Effector memory CD4-positive, alpha-beta T cell (primary cell): Measurements from ENCODE around the gene KCNK4.
"Not testable (repeated sequence)": the region's sequence is repeated elsewhere in the genome, so short reads cannot be mapped to it uniquely, and the experiment has no call there.

ENCODE experiments used
- DNase-seq, 3 donors: peaks; one replicate each; pipeline ENCODE4 v3.0.0-alpha.2; 2020
- H3K27ac ChIP-seq: 2 replicates; pipeline ENCODE4 v1.7.0; 2013; ENCODE audit warnings: mild to moderate bottlenecking, low read length, moderate library complexity; ENCODE audit not compliant: insufficient read depth, poor library complexity, severe bottlenecking
- H3K27me3 ChIP-seq: replicated peaks from 2 replicates; pipeline ENCODE4 v1.7.0; 2013; ENCODE audit warnings: mild to moderate bottlenecking, low read length; ENCODE audit not compliant: insufficient read depth, control insufficient read depth, poor library complexity, severe bottlenecking
- H3K36me3 ChIP-seq: 2 replicates; pipeline ENCODE4 v1.7.0; 2013; ENCODE audit warnings: mild to moderate bottlenecking, low read length, moderate library complexity; ENCODE audit not compliant: control insufficient read depth, insufficient read depth
- H3K4me1 ChIP-seq: 2 replicates; pipeline ENCODE4 v1.7.0; 2013; ENCODE audit warnings: low read length, mild to moderate bottlenecking; ENCODE audit not compliant: control insufficient read depth, insufficient read depth, poor library complexity, severe bottlenecking
- H3K4me3 ChIP-seq: 2 replicates; pipeline ENCODE4 v1.7.0; 2013; ENCODE audit warnings: low read length, low read depth, mild to moderate bottlenecking; ENCODE audit not compliant: insufficient read depth, poor library complexity, severe bottlenecking
- H3K9me3 ChIP-seq: 2 replicates; pipeline ENCODE4 v1.7.0; 2013; ENCODE audit warnings: mild to moderate bottlenecking, low read length, moderate library complexity; ENCODE audit not compliant: control insufficient read depth

Gene KCNK4

GRCh38 chr11:64307795-64308194, 16.7 kb downstream of the KCNK4 start:
- H3K36me3 ChIP-seq, DNase-seq, H3K4me3 ChIP-seq, H3K27ac ChIP-seq, H3K9me3 ChIP-seq, H3K27me3 ChIP-seq: not testable (repeated sequence)
- H3K4me1 ChIP-seq, result peaks cover 19% of the 10 kb centered on the region

- H3K4me3 ChIP-seq, result no peak overlapping the region
- DNase-seq, result no peak
- H3K9me3 ChIP-seq, result no peaks in the 10 kb centered on the region
- H3K36me3 ChIP-seq, result peaks cover 13% of the 10 kb centered on the region
- peaks cover 7% of the 10 kb centered on the region for H3K4me1 ChIP-seq
- no peak overlapping the region for H3K27ac ChIP-seq
- no peaks in the 10 kb centered on the region for H3K27me3 ChIP-seq
Measured at GRCh38 chr11:64312947-64313346, 21.8 kb downstream of the KCNK4 start.

GRCh38 chr11:64313491-64314145, 22.5 kb downstream of the KCNK4 start:
- H3K27me3 ChIP-seq, result no peaks in the 10 kb centered on the region
- no peak overlapping the region for H3K4me3 ChIP-seq
- peaks cover 7% of the 10 kb centered on the region for H3K4me1 ChIP-seq
- DNase-seq, result no peak
- H3K9me3 ChIP-seq, result no peaks in the 10 kb centered on the region
- H3K36me3 ChIP-seq, result peaks cover 13% of the 10 kb centered on the region
- H3K27ac ChIP-seq, result no peak overlapping the region

- Histone ChIP-seq H3K4me1 (peaks cover 12% of the 10 kb centered on the region), H3K27ac (no peak overlapping the region), H3K36me3 (peaks cover 13% of the 10 kb centered on the region), H3K9me3 (no peaks in the 10 kb centered on the region), H3K4me3 (no peak overlapping the region), H3K27me3 (no peaks in the 10 kb centered on the region)
- DNase-seq, result no peak
Measured at GRCh38 chr11:64314146-64314804, 23.2 kb downstream of the KCNK4 start.

GRCh38 chr11:64314805-64315561, 23.9 kb downstream of the KCNK4 start:
- H3K27ac ChIP-seq, result no peak overlapping the region
- no peak overlapping the region for H3K4me3 ChIP-seq
- peaks cover 14% of the 10 kb centered on the region for H3K4me1 ChIP-seq
- H3K36me3 ChIP-seq, result peaks cover 13% of the 10 kb centered on the region
- H3K9me3 ChIP-seq, result no peaks in the 10 kb centered on the region
- no peak for DNase-seq
- no peaks in the 10 kb centered on the region for H3K27me3 ChIP-seq

- Histone ChIP-seq H3K4me1 (peaks cover 14% of the 10 kb centered on the region), H3K36me3 (peaks cover 13% of the 10 kb centered on the region), H3K27ac (peak overlapping the region; percentile 94)
- not testable (repeated sequence) for H3K27me3 ChIP-seq, DNase-seq, H3K9me3 ChIP-seq, H3K4me3 ChIP-seq
Measured at GRCh38 chr11:64315667-64316526, 24.8 kb downstream of the KCNK4 start.

- Histone ChIP-seq H3K4me3 (peak overlapping the region; percentile 79), H3K9me3 (no peaks in the 10 kb centered on the region), H3K36me3 (peaks cover 13% of the 10 kb centered on the region), H3K27me3 (no peaks in the 10 kb centered on the region), H3K4me1 (peaks cover 14% of the 10 kb centered on the region), H3K27ac (peak overlapping the region; percentile 94)
- peak; percentile 17 to 43 (median 39) for DNase-seq
Measured at GRCh38 chr11:64316672-64317324, 25.7 kb downstream of the KCNK4 start.

- peak within 1 kb of the TSS; percentile 79 for H3K4me3 ChIP-seq
- H3K4me1 ChIP-seq, result peaks cover 14% of the 10 kb centered on the region
- no peaks in the 10 kb centered on the region for H3K9me3 ChIP-seq
- H3K27ac ChIP-seq, result peak within 1 kb of the TSS; percentile 94
- no peaks in the 10 kb centered on the region for H3K27me3 ChIP-seq
- H3K36me3 ChIP-seq, result peaks cover 13% of the 10 kb centered on the region
- DNase-seq, result peak; percentile 97 to 98 (median 98)
Measured at GRCh38 chr11:64317325-64317960, 26.3 kb downstream of the KCNK4 start, which contains the start of gene TRMT112. Gene TRMT112 (minus strand): TSS chr11:64317559. CDS start chr11:64317526, 33 bp downstream.
